Cardiac septum (tissue), 1 donor: Measurements from ENCODE around the gene SLC5A4. TPM values are rescaled to one million over a fixed set of nuclear protein-coding genes. Genes with fewer than 3 reads are reported as not detected.

Source experiments
- DNase-seq: peaks from one replicate; pipeline ENCODE4 v3.0.0-alpha.2; 2020; ENCODE audit warnings: low spot score
- intact Hi-C: fragments of 100-400 bp; cut with DNase I; formaldehyde crosslinking; loops from one replicate; pipeline ENCODE4 v1.14.0; 2022
- total RNA-seq: library from RNA; stranded (reverse); fragmentation: NEBNext Ultra II Directional; extraction: Animal tissue kit (Norgen Biotek cat#: 25700); gene quantifications from one replicate; pipeline ENCODE4 v1.2.1, GENCODE V29; 2021
- donor health status: DM: no; HTN: no; CAD: no.

SLC5A4 gene
- total RNA-seq, 1 donor from 2014 or later = 0.19 TPM

- DNase-seq = no peak
- intact Hi-C loops = no loop called here
These were observed 17.2 kb downstream of the SLC5A4 start for GRCh38 chr22:32237906-32238305.

GRCh38 chr22:32236970-32237369, 18.2 kb downstream of the SLC5A4 start:
- intact Hi-C loops = no loop called here
- DNase-seq = no peak

GRCh38 chr22:32233091-32233490, 22.1 kb downstream of the SLC5A4 start:
- intact Hi-C loops = no loop called here
- DNase-seq = no peak

- no peak for DNase-seq
- intact Hi-C loops = no loop called here
These were observed 22.8 kb downstream of the SLC5A4 start for GRCh38 chr22:32232191-32232830.

GRCh38 chr22:32226326-32227104, 28.6 kb downstream of the SLC5A4 start:
- DNase-seq = no peak

GRCh38 chr22:32222991-32223390, 32.2 kb downstream of the SLC5A4 start:
- DNase-seq = no peak
- intact Hi-C loops = no loop called here

More at GRCh38 chr22:32226326-32227104, 28.6 kb downstream of the SLC5A4 start:
- intact Hi-C loops = no loop called here

GRCh38 chr22:32219026-32219425, 36.1 kb downstream of the SLC5A4 start:
- intact Hi-C loops = no loop called here
- DNase-seq = no peak

GRCh38 chr22:32218470-32218869, 36.7 kb downstream of the SLC5A4 start:
- DNase-seq = no peak
- intact Hi-C loops = no loop called here

- DNase-seq = no peak
- intact Hi-C loops = no loop called here
These were observed 37.7 kb downstream of the SLC5A4 start for GRCh38 chr22:32217465-32217864.

- intact Hi-C loops = no loop called here
These were observed 38.2 kb downstream of the SLC5A4 start for GRCh38 chr22:32216911-32217310.

GRCh38 chr22:32211011-32211410, 44.1 kb downstream of the SLC5A4 start:
- intact Hi-C loops = no loop called here
- no peak for DNase-seq

More at GRCh38 chr22:32216911-32217310, 38.2 kb downstream of the SLC5A4 start:
- DNase-seq = no peak

GRCh38 chr22:32208681-32209080, 46.5 kb downstream of the SLC5A4 start:
- DNase-seq = peak; percentile 27
- intact Hi-C loops = no loop called here

- intact Hi-C loops = no loop called here
- peak; percentile 56 for DNase-seq
These were observed 47.1 kb downstream of the SLC5A4 start for GRCh38 chr22:32207971-32208480.

GRCh38 chr22:32206774-32207758, 48.1 kb downstream of the SLC5A4 start:
- peak; percentile 64 for DNase-seq
- intact Hi-C loops = no loop called here

- intact Hi-C loops = no loop called here
These were observed 49.0 kb downstream of the SLC5A4 start for GRCh38 chr22:32205974-32206773.

GRCh38 chr22:32204856-32205722, 50.1 kb downstream of the SLC5A4 start, which contains the start of gene RFPL2:
RFPL2 (minus strand) TSS chr22:32205073; CDS start chr22:32202451, 2,622 bp downstream.
- intact Hi-C loops = loop anchor here (5.0 kb wide), 1 partner anchor 228 kb away; no protein-coding TSS in a partner anchor

More at GRCh38 chr22:32205974-32206773, 49.0 kb downstream of the SLC5A4 start:
- peak; percentile 44 for DNase-seq

GRCh38 chr22:32204040-32204855, 50.9 kb downstream of the SLC5A4 start:
- no peak for DNase-seq
- intact Hi-C loops = loop anchor here (5.0 kb wide), 1 partner anchor 227 kb away; no protein-coding TSS in a partner anchor

More at GRCh38 chr22:32204856-32205722, 50.1 kb downstream of the SLC5A4 start, which contains the start of gene RFPL2:
- no peak for DNase-seq
